Panc1 (cell line): ENCODE data around the gene ATP6V0B.

Experiments used
- POLR2AphosphoS5 ChIP-seq: IDR thresholded peaks from 2 replicates; pipeline ENCODE4 v1.6.1; 2012; ENCODE audit warnings: mild to moderate bottlenecking, low read depth, low read length, moderate library complexity
- SIN3A ChIP-seq: IDR thresholded peaks from 2 replicates; pipeline ENCODE4 v1.6.1; 2012; ENCODE audit warnings: low read depth, mild to moderate bottlenecking, low read length, moderate library complexity, borderline replicate concordance; ENCODE audit not compliant: insufficient read depth
- TF ChIP-seq, protein P1 (sequence below): fragments of 450-650 bp; IDR thresholded peaks from 2 replicates; pipeline ENCODE4 v1.5.1; 2017; ENCODE audit warnings: mild to moderate bottlenecking

- TF ChIP-seq, protein P1, sequence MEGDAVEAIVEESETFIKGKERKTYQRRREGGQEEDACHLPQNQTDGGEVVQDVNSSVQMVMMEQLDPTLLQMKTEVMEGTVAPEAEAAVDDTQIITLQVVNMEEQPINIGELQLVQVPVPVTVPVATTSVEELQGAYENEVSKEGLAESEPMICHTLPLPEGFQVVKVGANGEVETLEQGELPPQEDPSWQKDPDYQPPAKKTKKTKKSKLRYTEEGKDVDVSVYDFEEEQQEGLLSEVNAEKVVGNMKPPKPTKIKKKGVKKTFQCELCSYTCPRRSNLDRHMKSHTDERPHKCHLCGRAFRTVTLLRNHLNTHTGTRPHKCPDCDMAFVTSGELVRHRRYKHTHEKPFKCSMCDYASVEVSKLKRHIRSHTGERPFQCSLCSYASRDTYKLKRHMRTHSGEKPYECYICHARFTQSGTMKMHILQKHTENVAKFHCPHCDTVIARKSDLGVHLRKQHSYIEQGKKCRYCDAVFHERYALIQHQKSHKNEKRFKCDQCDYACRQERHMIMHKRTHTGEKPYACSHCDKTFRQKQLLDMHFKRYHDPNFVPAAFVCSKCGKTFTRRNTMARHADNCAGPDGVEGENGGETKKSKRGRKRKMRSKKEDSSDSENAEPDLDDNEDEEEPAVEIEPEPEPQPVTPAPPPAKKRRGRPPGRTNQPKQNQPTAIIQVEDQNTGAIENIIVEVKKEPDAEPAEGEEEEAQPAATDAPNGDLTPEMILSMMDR, result no peak
- no peak for TF ChIP-seq SIN3A
- no peak for TF ChIP-seq POLR2AphosphoS5
Measured at GRCh38 chr1:44000122-44000665, 25.4 kb downstream of the ATP6V0B start.
